Articular chondrocyte of knee joint (primary cell): ENCODE data around the gene SPATA31D1. TPM values are rescaled to one million over a fixed set of nuclear protein-coding genes. Genes with fewer than 3 reads are reported as not detected.

ENCODE experiments used
- total RNA-seq: library from RNA; depleted of rRNA; stranded (reverse); fragments of >200 nt; gene quantifications from 2 replicates; pipeline ENCODE4 v1.2.3, GENCODE V29; 2012

Gene SPATA31D1
- total RNA-seq, result not detected in 2 replicates

GRCh38 chr9:81988472-81988871 lies at the start of gene SPATA31D1:
Gene SPATA31D1 (plus strand): TSS chr9:81988772. CDS start chr9:81988819, 47 bp downstream.

GRCh38 chr9:81943393-81943792 lies 45.2 kb upstream of the SPATA31D1 start, which contains the start of gene SPATA31D3:
Gene SPATA31D3 (plus strand): TSS chr9:81943500. CDS start chr9:81943586, 86 bp downstream.

Other genes with a start within 250 kb of the SPATA31D1 start
- gene SPATA31D4, start 60.3 kb upstream of the SPATA31D1 start, total RNA-seq, result not detected in 2 replicates
- gene SPATA31D3, start 45.3 kb upstream of the SPATA31D1 start, total RNA-seq, result not detected in 2 replicates